ENCODE results near the gene STIMATE.

STIMATE gene

DNA sequence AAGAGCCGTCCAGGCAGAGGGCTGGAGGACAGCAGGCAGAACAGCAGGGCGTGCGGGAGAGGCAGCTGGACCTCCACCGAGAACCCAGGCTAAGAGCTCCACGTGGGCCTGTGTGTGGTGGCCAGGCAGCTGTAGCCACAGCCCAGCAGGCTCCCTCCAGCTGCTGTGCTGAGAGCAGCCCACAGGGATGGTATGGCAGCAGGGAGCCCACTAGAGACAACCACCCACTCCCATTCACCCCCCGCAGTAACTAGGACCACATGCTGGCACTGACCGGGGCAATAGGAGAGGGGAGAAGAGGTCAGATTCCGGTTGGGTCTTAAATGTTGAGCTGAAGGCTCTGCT lies 37.0 kb downstream of the STIMATE start:
- DNase-seq, result no peak

DNA sequence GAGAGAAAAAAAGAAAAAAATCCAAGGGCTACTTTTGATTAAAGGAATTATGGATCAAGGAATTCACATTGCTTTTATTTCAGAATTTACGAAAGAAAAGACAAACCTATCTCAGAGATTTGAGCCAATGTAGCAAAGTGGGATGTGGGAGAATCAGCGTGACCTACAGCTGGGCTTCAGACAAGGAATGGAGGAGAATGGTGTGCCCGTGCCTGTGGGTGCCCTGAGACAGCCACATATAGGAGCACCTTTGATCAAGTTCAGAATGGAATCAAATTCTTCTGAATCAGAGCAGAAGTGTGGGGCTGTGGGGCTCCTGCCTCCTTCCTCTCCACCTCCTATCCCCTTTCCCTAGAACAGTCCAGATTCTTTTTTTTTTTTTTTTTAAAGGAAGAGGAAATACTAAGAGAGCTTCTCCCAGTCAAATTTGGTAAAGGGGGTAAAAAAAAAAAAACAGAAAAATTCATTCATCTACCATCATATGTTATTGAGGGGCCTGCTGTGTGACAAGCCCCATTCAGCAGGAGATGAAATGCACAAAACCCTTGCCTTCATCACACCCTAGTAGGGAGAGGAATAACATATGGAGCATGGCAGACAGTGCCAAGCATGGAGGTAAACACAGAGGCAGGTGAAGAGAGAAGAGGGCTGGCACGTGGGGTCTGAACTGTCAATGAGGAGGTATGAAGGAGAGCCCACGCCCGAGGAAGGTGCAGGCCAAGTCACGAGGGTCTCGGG lies 37.5 kb downstream of the STIMATE start:
- DNase-seq, result no peak

DNA sequence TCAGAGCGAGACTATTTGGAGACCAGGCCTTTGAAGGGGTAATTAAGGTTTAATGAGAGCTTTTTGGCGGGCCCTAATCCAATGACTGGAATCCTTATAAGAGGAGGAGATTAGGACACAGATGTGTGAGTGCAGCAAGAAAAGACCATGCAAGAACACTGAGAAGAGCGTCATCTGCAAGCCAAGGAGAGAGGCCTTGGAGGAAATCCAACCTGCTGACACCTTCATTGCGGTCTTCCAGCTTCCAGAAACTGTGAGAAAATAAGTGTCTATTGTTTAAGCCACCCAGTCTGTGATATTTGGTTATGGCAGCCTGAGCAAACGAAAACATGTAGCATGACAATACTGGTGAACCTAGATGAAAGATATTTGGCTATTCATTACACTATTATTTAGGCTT lies 39.5 kb downstream of the STIMATE start:
- no peak for DNase-seq

GRCh38 chr3:52857133-52857532 lies 40.2 kb downstream of the STIMATE start:
- DNase-seq, result no peak

DNA sequence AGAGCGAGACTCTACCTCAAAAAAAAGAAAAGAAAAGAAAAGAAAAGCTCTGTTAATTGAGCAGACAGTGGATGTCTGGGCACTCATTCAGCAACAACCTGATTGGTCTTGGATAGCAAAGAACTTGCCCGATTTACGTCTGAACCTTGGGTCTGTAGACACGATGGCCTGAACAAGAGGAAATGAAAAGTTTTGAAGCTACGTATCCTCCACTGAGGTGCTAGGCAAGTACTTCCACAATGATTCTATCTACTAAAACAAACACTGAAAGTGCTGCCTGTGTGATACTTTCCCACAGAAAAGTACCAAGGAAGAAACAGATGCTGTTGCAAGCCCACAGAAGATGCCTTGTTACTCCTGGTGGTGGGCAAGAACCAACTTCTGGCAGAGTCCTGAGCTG lies 40.7 kb downstream of the STIMATE start:
- DNase-seq, result no peak

GRCh38 chr3:52854013-52854412 lies 43.3 kb downstream of the STIMATE start:
- DNase-seq, result no peak

DNA sequence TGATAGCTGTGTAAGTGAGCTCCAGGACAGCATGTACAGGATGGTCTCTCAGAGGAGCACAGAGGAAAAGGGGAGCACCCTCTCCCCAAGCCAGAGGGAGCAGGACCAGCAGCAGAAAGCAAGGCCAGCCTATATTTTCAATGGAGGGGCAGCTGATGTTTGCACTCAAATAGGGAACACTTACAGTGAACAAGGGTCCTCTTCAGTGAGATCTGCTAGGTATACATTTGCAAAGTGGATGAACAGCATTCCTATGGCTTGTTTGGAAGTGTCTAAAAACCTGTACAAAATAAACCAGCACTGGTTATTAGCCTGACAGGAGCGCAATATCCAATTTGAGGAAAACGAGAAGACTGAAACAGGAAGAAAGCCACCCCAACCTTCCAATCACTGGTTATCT lies 44.9 kb downstream of the STIMATE start:
- no peak for DNase-seq

DNA sequence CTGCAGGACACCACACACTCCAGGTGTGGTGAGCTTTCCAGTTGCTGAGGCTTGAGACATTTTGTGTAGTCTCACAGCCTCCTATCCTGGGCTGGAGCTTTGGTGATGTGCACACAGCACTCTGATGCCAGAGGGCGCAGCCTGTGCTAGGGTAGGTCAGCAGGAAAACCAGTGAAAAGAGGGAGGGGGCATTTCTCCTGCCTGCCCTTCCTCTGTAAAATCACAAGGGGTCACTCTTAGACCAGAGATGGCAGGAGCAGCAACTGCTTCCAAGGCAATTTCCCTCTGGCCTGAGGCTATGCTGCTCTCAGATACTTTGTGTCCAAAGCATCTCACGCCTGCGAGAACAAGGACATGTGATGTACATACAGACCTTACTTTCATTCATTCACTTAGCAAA lies 46.0 kb downstream of the STIMATE start:
- no peak for DNase-seq

DNA sequence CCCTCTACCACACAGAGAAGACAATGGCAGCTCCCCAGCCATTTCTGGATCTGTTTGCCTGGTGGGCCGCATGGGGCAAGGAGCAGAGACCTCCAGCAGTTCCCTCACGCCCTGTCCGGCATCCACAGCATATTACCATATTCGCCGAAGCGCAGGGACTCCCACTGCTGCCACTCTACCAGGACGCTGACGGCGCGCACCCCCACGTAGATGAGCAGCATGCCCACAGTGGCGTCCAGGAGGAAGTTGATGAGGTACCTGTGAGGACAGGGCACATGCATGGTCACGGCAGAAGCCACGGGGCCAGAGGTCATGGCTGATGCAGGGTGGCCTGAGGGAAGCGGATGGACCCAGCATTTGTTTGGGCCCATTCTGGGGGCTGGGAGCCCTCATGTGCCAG lies 47.7 kb downstream of the STIMATE start:
- no peak for DNase-seq

GRCh38 chr3:52848617-52849016 lies 48.7 kb downstream of the STIMATE start:
- no peak for DNase-seq

- no peak for DNase-seq
Measured at GRCh38 chr3:52847726-52848125, 49.6 kb downstream of the STIMATE start.

DNA sequence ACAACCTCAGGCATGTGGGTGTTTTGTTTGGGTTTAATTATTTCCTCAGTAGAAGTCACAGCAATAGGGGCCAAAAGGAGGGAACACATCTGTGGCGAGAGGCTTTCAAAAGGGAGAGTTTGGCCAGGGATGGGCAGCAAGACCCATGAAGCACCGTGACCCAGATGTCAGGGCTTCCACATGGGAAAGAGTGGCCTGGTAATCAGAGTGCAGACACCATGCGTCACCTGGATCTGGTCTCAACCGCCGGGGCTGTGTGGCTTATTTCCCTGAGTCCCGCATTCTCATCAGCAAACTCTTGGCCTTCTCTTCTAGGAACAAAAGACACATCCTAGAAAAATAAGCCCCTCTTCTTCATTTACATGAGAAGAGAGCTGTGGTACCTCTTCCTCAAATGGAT lies 50.1 kb downstream of the STIMATE start:
- no peak for DNase-seq

- no peak for DNase-seq
Measured at GRCh38 chr3:52846432-52846965, 50.8 kb downstream of the STIMATE start.

- no peak for DNase-seq
Measured at GRCh38 chr3:52845691-52846431, 51.5 kb downstream of the STIMATE start.

- no peak for DNase-seq
Measured at GRCh38 chr3:52845157-52845556, 52.2 kb downstream of the STIMATE start.

DNA sequence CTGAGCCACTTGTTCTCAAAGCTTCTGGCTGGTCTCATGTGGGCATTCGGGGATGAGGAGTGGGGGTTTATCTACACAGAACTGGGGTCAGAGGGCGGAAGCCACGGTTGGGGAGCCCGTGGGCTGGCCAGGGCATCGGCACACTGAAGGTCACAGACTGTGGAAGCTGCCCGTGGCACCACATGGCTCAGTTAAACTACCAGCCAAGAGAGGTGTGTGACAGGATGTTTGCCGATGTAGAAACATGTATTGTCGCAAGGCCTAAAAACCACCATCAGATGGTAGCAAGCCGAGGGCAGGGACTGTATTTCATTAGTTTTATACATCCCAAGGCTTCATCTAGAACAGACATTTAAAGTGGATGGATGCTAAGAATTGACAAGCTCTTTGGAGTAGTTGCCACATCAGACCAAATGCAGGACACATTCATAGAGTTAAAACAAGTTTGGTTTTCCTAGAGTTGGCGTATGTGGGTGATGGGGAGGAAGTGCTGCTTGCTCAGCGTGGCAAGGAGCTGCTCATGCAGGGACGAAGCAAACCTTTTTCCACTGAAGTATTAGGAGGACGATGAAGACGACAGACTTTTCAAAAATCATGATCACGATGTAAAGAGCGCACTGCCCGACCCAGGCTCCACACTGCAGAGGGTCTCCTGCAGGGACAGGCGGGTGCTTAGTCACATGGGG lies 52.9 kb downstream of the STIMATE start:
- no peak for DNase-seq

DNA sequence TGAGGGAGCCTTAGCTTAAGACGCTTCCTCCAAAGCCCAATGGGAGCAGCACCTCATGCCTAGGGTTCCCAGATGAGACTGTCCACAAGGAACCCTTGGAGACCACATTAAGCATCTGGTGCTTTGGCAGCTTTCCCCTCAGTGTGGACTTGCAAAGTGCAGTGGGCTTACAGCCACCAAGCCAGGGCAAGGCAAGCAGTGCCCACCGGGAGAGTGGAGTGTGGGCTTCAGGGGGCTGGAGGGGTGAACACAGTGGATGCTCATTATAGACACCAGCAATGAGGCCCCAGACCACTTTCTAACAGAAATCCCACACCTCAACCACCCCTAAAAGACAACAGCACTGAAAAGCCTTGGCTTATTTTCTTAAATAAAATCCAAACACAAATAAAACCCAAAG lies 53.5 kb downstream of the STIMATE start:
- DNase-seq, result no peak

GRCh38 chr3:52843108-52843865 lies 54.1 kb downstream of the STIMATE start:
- no peak for DNase-seq

DNA sequence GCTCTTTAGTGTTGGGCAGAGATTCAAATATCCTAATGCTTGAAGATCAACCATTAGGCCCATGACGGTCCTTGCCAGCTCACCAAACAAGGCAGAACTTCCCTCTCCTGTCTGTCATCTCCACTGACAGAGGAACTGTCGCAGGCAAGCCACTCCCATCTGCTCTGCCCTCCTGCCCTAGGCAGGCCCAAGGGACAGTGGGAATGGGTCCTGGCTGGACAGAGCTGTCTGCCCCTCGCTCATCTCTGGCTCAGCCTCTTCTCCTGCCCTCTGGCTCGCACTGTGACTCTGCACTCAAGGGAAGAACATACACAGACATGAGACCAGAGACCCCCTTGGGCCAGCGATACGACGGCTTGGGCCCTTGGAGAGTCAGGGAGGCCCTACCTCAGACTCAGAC lies 54.9 kb downstream of the STIMATE start:
- DNase-seq, result no peak

DNA sequence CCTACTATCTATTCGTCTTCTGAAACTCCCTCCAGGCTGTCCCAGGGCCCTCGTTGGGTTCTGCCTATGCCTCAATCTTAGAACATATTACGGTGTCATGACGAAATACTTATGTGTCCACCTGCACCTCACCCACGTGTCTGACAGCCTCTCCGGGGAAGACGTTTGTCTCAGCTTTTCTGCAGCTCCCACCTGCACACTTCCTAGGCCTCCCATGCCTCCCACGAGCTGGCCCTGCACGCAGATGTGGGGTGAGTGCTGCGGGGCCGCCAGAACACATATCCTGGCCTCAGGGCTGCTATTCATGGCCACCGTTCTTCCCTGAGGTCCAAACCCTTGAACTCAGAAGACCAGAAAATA lies 55.4 kb downstream of the STIMATE start:
- DNase-seq, result no peak

DNA sequence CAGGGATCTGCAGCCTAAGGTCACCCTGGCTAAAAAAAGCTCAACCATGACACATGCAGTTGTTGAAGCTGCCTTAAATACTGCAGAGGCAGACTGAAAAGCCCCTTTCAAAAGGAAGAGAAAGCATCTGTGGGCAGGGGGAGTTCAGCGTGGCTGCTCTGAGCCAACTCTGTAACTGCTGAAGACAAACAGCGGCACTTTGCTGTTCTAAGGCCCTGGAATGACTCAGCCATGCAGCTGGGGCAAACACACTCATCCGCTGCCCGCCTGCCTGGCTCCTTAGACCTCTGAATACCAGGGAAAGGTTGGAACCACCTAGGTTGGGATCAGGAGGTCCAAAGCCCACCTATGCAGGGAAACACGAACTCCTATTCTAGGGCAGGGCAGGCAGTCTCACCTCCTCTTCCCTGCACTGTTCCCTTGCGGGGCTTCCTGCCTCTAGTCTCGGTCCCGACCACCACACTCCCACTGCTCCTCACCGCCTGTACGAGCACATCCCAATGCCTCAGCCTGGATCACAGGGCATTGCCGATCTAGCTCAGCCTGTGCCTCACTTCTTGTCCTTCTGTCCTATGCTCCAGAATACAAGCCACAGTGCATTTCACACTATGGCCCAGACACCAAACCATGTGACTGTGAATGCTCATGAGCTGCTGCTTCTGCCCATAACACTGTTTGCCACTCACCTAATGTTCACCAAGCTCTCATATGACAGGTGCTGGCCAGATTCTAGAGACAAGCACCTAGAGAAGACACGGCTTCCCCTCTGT lies 56.0 kb downstream of the STIMATE start:
- DNase-seq, result no peak

DNA sequence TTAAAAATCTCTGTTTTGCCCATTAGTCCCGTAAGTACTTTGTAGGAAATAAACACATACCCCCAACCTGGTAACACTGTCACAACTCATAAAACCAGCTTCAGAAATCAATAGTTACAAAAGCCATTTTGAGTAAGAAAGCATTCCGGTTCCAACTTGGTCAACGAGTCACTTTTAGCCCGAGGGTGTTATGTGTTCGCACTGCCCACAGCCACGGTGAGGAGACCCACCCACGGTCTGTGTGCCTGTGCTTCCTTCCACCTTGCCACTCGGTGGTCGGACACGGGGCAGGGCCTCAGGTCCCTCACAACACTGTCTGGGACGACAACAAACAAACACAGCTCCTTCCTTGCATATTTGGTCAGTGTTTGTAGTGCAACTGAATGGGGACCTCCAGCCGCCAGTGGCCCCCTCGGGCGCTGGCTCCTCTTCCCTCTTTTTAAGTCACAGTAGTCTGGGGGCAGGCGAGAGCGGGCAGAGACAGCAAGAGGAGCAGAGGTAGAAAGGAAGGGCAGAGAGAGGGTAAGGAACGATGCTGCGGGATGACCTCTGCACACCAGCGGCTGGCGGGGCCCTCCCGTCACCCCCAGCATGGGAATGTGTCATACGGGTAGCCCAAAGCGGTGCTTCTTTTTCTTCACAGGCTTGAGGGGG lies 57.3 kb downstream of the STIMATE start:
- DNase-seq, result no peak
